ENCODE measurements around the gene ZBTB12.
"Not testable (repeated sequence)": the region's sequence is repeated elsewhere in the genome, so short reads cannot be mapped to it uniquely, and the experiment has no call there.

The ZBTB12 gene

GRCh38 chr6:31918069-31918720 lies 16.3 kb upstream of the ZBTB12 start:
- no peak overlapping the region for H3K27ac ChIP-seq
- TF ChIP-seq ZFX (IDR thresholded peaks at IDR 0.05; ENCODE audit: borderline replicate concordance) (no peak), CTCF (IDR thresholded peaks at IDR 0.05) (no peak)

GRCh38 chr6:31915756-31916155 lies 13.9 kb upstream of the ZBTB12 start:
- H3K27ac ChIP-seq = no peak overlapping the region
- no peak for TF ChIP-seq CTCF (IDR thresholded peaks at IDR 0.05)
- no peak for TF ChIP-seq ZFX (IDR thresholded peaks at IDR 0.05; ENCODE audit: borderline replicate concordance)

DNA sequence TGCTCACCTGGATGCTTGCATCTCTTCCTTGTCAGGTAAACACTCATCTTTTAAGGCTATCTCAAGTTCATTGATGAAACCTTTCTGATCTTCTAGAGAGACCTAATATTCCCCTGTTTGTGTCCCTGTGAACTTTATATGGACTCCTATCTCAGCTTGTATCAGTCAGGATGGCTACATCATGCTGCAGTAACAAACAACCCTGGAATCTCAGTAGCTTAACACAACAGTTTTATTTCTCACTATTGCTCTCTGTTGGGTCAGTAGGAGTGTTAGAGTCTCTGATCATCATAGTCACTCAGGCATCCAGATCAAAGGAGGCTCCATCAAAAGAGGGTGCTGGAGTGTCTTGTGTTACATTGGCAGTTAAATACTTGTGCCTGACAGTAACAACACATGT lies 13.5 kb upstream of the ZBTB12 start:
- no peak for TF ChIP-seq ZFX (IDR thresholded peaks at IDR 0.05; ENCODE audit: borderline replicate concordance)
- TF ChIP-seq CTCF (IDR thresholded peaks at IDR 0.05) = no peak
- no peak overlapping the region for H3K27ac ChIP-seq

GRCh38 chr6:31911826-31912585 lies 10.1 kb upstream of the ZBTB12 start:
- no peak overlapping the region for H3K27ac ChIP-seq
- no peak for TF ChIP-seq CTCF (IDR thresholded peaks at IDR 0.05)
- TF ChIP-seq ZFX (IDR thresholded peaks at IDR 0.05; ENCODE audit: borderline replicate concordance) = no peak

GRCh38 chr6:31909298-31909697 lies 7.4 kb upstream of the ZBTB12 start:
- not testable (repeated sequence) for H3K27ac ChIP-seq

DNA sequence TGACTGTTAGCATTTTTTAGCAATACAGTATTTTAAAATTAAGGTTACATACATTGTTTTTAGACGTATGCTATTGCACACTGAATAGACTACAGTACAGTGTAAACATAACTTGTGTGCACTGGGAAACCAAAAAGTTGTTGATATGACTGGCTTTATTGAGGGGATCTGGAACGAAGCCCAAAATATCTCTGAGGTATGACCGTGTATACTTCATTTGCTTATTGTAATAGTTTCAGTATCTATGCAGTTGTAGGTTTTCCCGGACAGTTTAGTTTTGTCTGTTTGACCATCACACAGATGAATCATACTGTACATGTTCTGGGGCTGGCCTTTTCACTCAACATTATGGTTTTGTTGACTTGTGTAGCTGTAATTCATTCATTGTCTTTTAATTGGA lies 6.9 kb upstream of the ZBTB12 start:
- H3K27ac ChIP-seq = no peak overlapping the region
- TF ChIP-seq ZFX (IDR thresholded peaks at IDR 0.05; ENCODE audit: borderline replicate concordance) = no peak
- TF ChIP-seq CTCF (IDR thresholded peaks at IDR 0.05) = no peak

- H3K27ac ChIP-seq = not testable (repeated sequence)
Measured at GRCh38 chr6:31908255-31908654, 6.4 kb upstream of the ZBTB12 start.

DNA sequence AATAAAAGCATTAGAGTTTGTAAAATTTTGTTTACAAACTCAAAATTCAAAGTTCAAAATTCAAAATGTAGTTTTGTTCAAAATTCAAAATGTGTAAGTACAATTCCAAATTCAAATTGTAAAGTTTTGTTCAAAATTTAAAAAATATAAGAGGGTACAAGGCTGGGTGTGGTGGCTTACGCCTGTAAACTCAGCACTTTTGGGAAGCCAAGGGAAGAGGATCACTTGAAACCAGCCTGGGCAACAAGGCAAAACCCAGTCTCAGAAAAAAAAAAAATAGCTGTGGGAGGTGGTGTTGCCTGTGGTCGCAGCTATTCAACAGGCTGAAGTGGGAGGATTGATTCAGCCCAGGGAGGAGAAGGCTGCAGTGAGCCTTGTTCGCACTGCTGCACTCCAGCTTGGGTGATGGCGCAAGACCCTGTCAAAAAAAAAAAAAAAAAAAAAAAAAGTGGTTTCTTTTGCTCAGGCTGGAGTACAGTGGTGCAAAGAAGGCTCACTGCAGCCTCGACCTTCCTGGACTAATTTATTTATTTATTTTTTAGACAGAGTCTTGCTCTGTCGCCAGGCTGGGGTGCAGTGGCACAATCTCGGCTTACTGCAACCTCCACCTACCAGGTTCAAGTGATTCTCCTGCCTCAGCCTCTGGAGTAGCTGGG lies 5.4 kb upstream of the ZBTB12 start:
- H3K27ac ChIP-seq = no peak overlapping the region
- TF ChIP-seq ZFX (IDR thresholded peaks at IDR 0.05; ENCODE audit: borderline replicate concordance) = no peak
- no peak for TF ChIP-seq CTCF (IDR thresholded peaks at IDR 0.05)

- H3K27ac ChIP-seq = not testable (repeated sequence)
Measured at GRCh38 chr6:31906727-31907126, 4.8 kb upstream of the ZBTB12 start.
